Esophagus squamous epithelium (tissue), 4 donors: ENCODE measurements around the gene PCDHB10.
"Not testable (repeated sequence)": the region's sequence is repeated elsewhere in the genome, so short reads cannot be mapped to it uniquely, and the experiment has no call there.

Experiments
- CTCF ChIP-seq, 6 experiments: fragments of 450-650 bp in 4 of 6; fragments of 200-600 bp in 2 of 6; sonication (generic) in 2 of 6; IDR thresholded peaks; one replicate each; pipeline ENCODE4 v1.5.1; 2016 to 2019; ENCODE audit warnings: antibody characterized with exemption in 6 of 6, mild to moderate bottlenecking in 4 of 6, moderate library complexity in 4 of 6
- POLR2A ChIP-seq, 4 donors: fragments of 450-650 bp; IDR thresholded peaks; one replicate each; pipeline ENCODE4 v1.6.1; 2017; ENCODE audit warnings: antibody characterized with exemption in 4 of 4, mild to moderate bottlenecking in 4 of 4, moderate library complexity in 3 of 4

DNA sequence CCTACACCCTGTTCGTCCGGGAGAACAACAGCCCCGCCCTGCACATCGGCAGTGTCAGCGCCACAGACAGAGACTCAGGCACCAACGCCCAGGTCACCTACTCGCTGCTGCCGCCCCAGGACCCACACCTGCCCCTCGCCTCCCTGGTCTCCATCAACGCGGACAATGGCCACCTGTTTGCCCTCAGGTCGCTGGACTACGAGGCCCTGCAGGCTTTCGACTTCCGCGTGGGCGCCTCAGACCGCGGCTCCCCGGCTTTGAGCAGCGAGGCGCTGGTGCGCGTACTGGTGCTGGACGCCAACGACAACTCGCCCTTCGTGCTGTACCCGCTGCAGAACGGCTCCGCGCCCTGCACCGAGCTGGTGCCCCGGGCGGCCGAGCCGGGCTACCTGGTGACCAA is 3.5 kb upstream of the PCDHB10 start:
- TF ChIP-seq CTCF, POLR2A (IDR thresholded peaks at IDR 0.05): not testable (repeated sequence)
